ENCODE data around the gene ARPC2. TPM values are rescaled to one million over a fixed set of nuclear protein-coding genes. Genes with fewer than 3 reads are reported as not detected.

Gene ARPC2
- total RNA-seq, 1 experiment from 2014 or later, result 374 TPM

GRCh38 chr2:218273908-218274249 lies 56.9 kb downstream of the ARPC2 start:
- H3K9me3 Mint-ChIP-seq (ENCODE audit: low read depth, unreplicated experiment), result no peaks in the 10 kb centered on the region
- H3K4me3 Mint-ChIP-seq (ENCODE audit: low read depth, unreplicated experiment), result peak overlapping the region; percentile 33
- H3K27ac Mint-ChIP-seq (ENCODE audit: unreplicated experiment), result peak overlapping the region; percentile 55
- TF ChIP-seq, protein P1, sequence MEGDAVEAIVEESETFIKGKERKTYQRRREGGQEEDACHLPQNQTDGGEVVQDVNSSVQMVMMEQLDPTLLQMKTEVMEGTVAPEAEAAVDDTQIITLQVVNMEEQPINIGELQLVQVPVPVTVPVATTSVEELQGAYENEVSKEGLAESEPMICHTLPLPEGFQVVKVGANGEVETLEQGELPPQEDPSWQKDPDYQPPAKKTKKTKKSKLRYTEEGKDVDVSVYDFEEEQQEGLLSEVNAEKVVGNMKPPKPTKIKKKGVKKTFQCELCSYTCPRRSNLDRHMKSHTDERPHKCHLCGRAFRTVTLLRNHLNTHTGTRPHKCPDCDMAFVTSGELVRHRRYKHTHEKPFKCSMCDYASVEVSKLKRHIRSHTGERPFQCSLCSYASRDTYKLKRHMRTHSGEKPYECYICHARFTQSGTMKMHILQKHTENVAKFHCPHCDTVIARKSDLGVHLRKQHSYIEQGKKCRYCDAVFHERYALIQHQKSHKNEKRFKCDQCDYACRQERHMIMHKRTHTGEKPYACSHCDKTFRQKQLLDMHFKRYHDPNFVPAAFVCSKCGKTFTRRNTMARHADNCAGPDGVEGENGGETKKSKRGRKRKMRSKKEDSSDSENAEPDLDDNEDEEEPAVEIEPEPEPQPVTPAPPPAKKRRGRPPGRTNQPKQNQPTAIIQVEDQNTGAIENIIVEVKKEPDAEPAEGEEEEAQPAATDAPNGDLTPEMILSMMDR (IDR thresholded peaks at IDR 0.05; ENCODE audit: unreplicated experiment), result no peak
- DNase-seq, result no peak
- CTCF ChIA-PET, result interaction anchor here (0.7 to 1.9 kb wide), 8 partner anchors 8 to 122 kb away, joined by 3 to 15 read pairs (median 6); no protein-coding TSS in a partner anchor
- intact Hi-C loops (cut with micrococcal nuclease; ENCODE audit: unreplicated experiment), result loop anchor here (2.0 to 5.0 kb wide), 2 partner anchors 17 to 123 kb away; partner anchors contain the start of gene CTDSP1
- peaks cover 31% of the 10 kb centered on the region for H3K4me1 Mint-ChIP-seq (ENCODE audit: low read depth, unreplicated experiment)
- BruUV-seq (replicated peaks), result TSS peak; percentile 28
- H3K36me3 Mint-ChIP-seq (ENCODE audit: insufficient read depth, unreplicated experiment), result peaks cover 86% of the 10 kb centered on the region
- no peaks in the 10 kb centered on the region for H3K27me3 Mint-ChIP-seq (ENCODE audit: unreplicated experiment)

GRCh38 chr2:218274586-218274985 lies 57.6 kb downstream of the ARPC2 start:
- no peak overlapping the region for H3K4me3 Mint-ChIP-seq (ENCODE audit: low read depth, unreplicated experiment)
- no peaks in the 10 kb centered on the region for H3K27me3 Mint-ChIP-seq (ENCODE audit: unreplicated experiment)
- no peak overlapping the region for H3K27ac Mint-ChIP-seq (ENCODE audit: unreplicated experiment)
- TF ChIP-seq, protein P1 (IDR thresholded peaks at IDR 0.05; ENCODE audit: unreplicated experiment), result no peak
- H3K4me1 Mint-ChIP-seq (ENCODE audit: low read depth, unreplicated experiment), result peaks cover 31% of the 10 kb centered on the region
- no peaks in the 10 kb centered on the region for H3K9me3 Mint-ChIP-seq (ENCODE audit: low read depth, unreplicated experiment)
- DNase-seq, result no peak
- CTCF ChIA-PET, result interaction anchor here (0.6 to 1.9 kb wide), 3 partner anchors 48 to 214 kb away, joined by 3 to 8 read pairs (median 3); no protein-coding TSS in a partner anchor
- TSS peak; percentile 32 for BruUV-seq (replicated peaks)
- peaks cover 87% of the 10 kb centered on the region for H3K36me3 Mint-ChIP-seq (ENCODE audit: insufficient read depth, unreplicated experiment)
- intact Hi-C loops (cut with micrococcal nuclease; ENCODE audit: unreplicated experiment), result loop anchor here (5.0 kb wide), 1 partner anchor 123 kb away; the partner anchor contains the start of gene CTDSP1

DNA sequence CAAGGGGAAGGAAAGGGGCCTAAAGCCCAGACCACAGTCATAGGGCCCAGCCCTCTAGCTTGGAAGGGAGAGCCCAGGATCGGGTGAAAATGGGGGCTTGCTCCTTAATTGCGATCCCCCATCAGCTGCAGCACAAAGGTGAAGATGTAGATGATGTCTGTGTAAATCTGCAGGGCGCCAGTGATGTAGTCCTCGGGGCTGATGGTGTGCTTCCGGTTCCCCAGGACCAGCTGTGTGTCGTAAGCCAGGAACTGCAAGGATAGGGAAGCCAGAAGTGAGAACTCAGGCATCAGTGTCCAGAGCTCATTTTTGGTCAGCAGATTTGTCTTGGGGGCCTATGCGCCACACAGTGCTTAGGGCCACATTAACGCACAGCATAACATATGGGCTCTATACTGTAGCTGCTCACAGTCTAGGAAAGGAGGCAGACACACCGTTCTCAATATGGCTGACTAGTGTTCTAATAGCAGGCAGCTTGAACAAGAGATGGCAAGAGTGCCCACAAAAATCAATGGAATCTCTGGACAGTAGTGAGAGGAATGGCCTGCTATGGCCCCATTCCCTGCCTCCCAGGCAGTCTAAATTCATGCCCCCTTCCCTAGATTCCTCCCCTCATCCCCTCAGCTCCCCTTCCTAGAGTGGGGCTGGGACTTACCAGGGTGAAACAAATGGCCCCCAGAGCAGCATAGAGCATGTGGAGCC lies 58.5 kb downstream of the ARPC2 start:
- no TSS peak for BruUV-seq (replicated peaks)
- CTCF ChIA-PET, result interaction anchor here (0.6 kb wide), 1 partner anchor 213 kb away, joined by 3 read pairs; no protein-coding TSS in a partner anchor
- H3K27ac Mint-ChIP-seq (ENCODE audit: unreplicated experiment), result no peak overlapping the region
- H3K4me3 Mint-ChIP-seq (ENCODE audit: low read depth, unreplicated experiment), result no peak overlapping the region
- intact Hi-C loops (cut with micrococcal nuclease; ENCODE audit: unreplicated experiment), result no loop called here
- H3K36me3 Mint-ChIP-seq (ENCODE audit: insufficient read depth, unreplicated experiment), result peaks cover 87% of the 10 kb centered on the region
- peaks cover 31% of the 10 kb centered on the region for H3K4me1 Mint-ChIP-seq (ENCODE audit: low read depth, unreplicated experiment)
- H3K27me3 Mint-ChIP-seq (ENCODE audit: unreplicated experiment), result no peaks in the 10 kb centered on the region
- DNase-seq, result no peak
- no peaks in the 10 kb centered on the region for H3K9me3 Mint-ChIP-seq (ENCODE audit: low read depth, unreplicated experiment)
- TF ChIP-seq, protein P1 (IDR thresholded peaks at IDR 0.05; ENCODE audit: unreplicated experiment), result no peak

DNA sequence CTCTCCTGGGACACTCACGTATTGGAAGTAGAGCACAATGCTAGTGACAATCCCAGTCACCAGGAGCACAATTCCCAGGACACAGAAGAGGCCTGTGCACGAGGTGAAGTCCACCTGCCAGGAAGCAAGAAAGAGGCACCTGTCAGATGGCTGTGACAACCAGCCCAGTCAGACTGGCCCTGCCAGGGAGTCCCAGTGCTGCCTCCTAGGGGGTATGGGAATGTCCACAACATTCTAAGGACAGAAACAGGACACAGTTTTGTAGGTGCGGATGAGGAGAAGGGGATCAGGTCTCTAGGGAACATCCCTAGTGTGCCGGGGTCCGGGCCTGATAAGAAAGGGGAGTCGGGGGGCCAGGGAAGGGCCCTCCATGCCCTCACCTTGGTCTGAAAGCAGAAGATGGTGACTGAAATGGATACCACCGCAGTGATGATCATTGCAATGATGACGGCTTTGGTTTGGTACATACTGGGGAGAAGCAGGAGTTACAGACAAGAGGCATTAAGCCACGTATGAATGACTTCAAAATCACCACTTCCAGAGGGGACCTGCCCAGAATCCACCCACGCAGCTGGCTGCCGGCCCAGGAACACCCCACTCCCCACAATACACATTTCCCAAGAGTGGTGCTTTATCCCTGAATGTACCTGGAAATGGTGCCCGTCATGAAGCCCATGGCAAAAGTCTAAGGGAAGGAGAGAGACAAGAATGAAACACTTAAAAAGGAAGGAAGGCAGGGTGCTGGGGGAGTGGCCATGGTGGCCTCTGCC lies 60.2 kb downstream of the ARPC2 start:
- TF ChIP-seq, protein P1 (IDR thresholded peaks at IDR 0.05; ENCODE audit: unreplicated experiment), result peak; percentile 14
- intact Hi-C loops (cut with micrococcal nuclease; ENCODE audit: unreplicated experiment), result no loop called here
- CTCF ChIA-PET, result no interaction called here
- no peak overlapping the region for H3K4me3 Mint-ChIP-seq (ENCODE audit: low read depth, unreplicated experiment)
- no peak for DNase-seq
- peaks cover 87% of the 10 kb centered on the region for H3K36me3 Mint-ChIP-seq (ENCODE audit: insufficient read depth, unreplicated experiment)
- H3K27me3 Mint-ChIP-seq (ENCODE audit: unreplicated experiment), result no peaks in the 10 kb centered on the region
- peaks cover 28% of the 10 kb centered on the region for H3K4me1 Mint-ChIP-seq (ENCODE audit: low read depth, unreplicated experiment)
- peak overlapping the region; percentile 63 for H3K27ac Mint-ChIP-seq (ENCODE audit: unreplicated experiment)
- no TSS peak for BruUV-seq (replicated peaks)
- H3K9me3 Mint-ChIP-seq (ENCODE audit: low read depth, unreplicated experiment), result no peaks in the 10 kb centered on the region

Measured in Calu3 (cell line).